ENCODE measurements around the gene CCDC60. TPM values are rescaled to one million over a fixed set of nuclear protein-coding genes. Genes with fewer than 3 reads are reported as not detected.
A peak's percentile ranks its signal among the peaks of the same experiment; 100 is the strongest.

The CCDC60 gene
- total RNA-seq, 1 experiment from 2014 or later, result not detected

DNA sequence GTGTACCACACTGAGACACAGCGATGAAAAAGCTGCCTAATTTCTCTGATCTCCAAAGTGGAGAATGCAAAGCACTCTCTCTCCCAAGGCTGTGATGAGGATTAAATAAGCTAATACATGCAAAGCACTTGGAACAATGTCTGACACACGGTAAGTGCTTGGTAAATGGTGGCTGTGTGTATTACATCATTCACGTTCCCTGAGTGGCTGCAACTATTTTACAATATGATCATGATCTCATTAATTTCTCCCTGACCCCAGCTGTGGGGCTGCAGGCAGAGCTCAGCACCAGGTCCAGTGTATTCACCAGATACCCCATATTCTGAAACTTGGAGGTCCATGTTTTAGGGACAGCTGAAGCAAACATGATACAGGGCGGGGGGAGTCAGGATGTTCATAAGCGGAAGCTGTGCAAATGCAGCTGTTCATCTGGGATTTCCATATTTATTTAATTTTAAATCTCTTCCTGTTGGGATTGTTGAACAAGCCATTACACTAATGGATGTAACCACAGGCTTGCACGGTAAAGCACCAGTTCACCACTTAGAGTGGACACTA is 106.4 kb downstream of the CCDC60 start:
- Histone ChIP-seq H3K36me3 (ENCODE audit: insufficient read depth, low read length) (no peaks in the 10 kb centered on the region), H3K9me2 (replicated peaks; ENCODE audit: insufficient read depth, low read length) (no peaks in the 10 kb centered on the region), H3K27ac (ENCODE audit: low read length) (no peak overlapping the region), H3K79me2 (ENCODE audit: low read length) (no peaks in the 10 kb centered on the region), H3K27me3 (ENCODE audit: low read length) (no peaks in the 10 kb centered on the region), H3K9ac (ENCODE audit: low read length) (no peak overlapping the region), H3K4me1 (ENCODE audit: low read length) (no peaks in the 10 kb centered on the region), H3K9me3 (ENCODE audit: low read length) (no peaks in the 10 kb centered on the region), H3K4me3 (ENCODE audit: low read length) (no peak overlapping the region), H2AFZ (ENCODE audit: low read length) (no peak overlapping the region), H4K20me1 (ENCODE audit: insufficient read depth, low read depth, low read length) (no peaks in the 10 kb centered on the region), H3K4me2 (ENCODE audit: low read depth, low read length, poor library complexity, severe bottlenecking) (no peak overlapping the region)
- DNase-seq, result no peak

GRCh38 chr12:119444462-119445044 is 110.0 kb downstream of the CCDC60 start:
- Histone ChIP-seq H3K36me3 (ENCODE audit: insufficient read depth, low read length) (no peaks in the 10 kb centered on the region), H3K9me2 (replicated peaks; ENCODE audit: insufficient read depth, low read length) (no peaks in the 10 kb centered on the region), H3K9ac (ENCODE audit: low read length) (no peak overlapping the region), H3K9me3 (ENCODE audit: low read length) (no peaks in the 10 kb centered on the region), H4K20me1 (ENCODE audit: insufficient read depth, low read depth, low read length) (no peaks in the 10 kb centered on the region), H3K27me3 (ENCODE audit: low read length) (no peaks in the 10 kb centered on the region), H2AFZ (ENCODE audit: low read length) (no peak overlapping the region), H3K4me2 (ENCODE audit: low read depth, low read length, poor library complexity, severe bottlenecking) (no peak overlapping the region), H3K4me3 (ENCODE audit: low read length) (no peak overlapping the region), H3K79me2 (ENCODE audit: low read length) (no peaks in the 10 kb centered on the region), H3K4me1 (ENCODE audit: low read length) (no peaks in the 10 kb centered on the region), H3K27ac (ENCODE audit: low read length) (no peak overlapping the region)
- DNase-seq, result peak; percentile 82

DNA sequence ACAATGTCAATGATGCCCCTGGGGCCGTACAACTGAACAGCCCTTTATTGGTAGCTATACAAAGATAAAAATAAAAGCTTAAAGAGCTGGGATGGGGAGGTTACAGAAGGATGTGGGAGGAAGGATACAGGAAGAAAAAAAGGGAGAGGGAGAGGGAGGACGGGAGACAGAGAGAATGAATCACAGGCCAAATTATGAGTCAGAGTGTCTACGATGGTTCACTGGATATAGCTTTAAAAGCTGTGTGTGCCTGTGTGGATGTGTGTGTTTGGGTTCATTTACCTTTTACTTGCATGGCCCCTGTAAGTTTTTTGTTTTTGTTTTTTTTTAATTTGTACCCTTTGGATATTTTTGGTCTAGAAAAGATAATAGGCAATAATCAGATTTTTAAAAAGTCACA is 111.9 kb downstream of the CCDC60 start:
- no peaks in the 10 kb centered on the region for H3K4me1 ChIP-seq (ENCODE audit: low read length)
- no peaks in the 10 kb centered on the region for H3K9me2 ChIP-seq (replicated peaks; ENCODE audit: insufficient read depth, low read length)
- H3K27ac ChIP-seq (ENCODE audit: low read length), result no peak overlapping the region
- H3K27me3 ChIP-seq (ENCODE audit: low read length), result no peaks in the 10 kb centered on the region
- DNase-seq, result peak; percentile 4
- H4K20me1 ChIP-seq (ENCODE audit: insufficient read depth, low read depth, low read length), result no peaks in the 10 kb centered on the region
- no peaks in the 10 kb centered on the region for H3K36me3 ChIP-seq (ENCODE audit: insufficient read depth, low read length)
- no peak overlapping the region for H2AFZ ChIP-seq (ENCODE audit: low read length)
- no peaks in the 10 kb centered on the region for H3K9me3 ChIP-seq (ENCODE audit: low read length)
- no peak overlapping the region for H3K9ac ChIP-seq (ENCODE audit: low read length)
- no peak overlapping the region for H3K4me3 ChIP-seq (ENCODE audit: low read length)
- H3K79me2 ChIP-seq (ENCODE audit: low read length), result no peaks in the 10 kb centered on the region
- H3K4me2 ChIP-seq (ENCODE audit: low read depth, low read length, poor library complexity, severe bottlenecking), result no peak overlapping the region

GRCh38 chr12:119447126-119447525 is 112.6 kb downstream of the CCDC60 start:
- DNase-seq, result peak; percentile 35
- no peaks in the 10 kb centered on the region for H3K4me1 ChIP-seq (ENCODE audit: low read length)
- no peak overlapping the region for H3K27ac ChIP-seq (ENCODE audit: low read length)
- H3K9ac ChIP-seq (ENCODE audit: low read length), result no peak overlapping the region
- no peaks in the 10 kb centered on the region for H3K36me3 ChIP-seq (ENCODE audit: insufficient read depth, low read length)
- H4K20me1 ChIP-seq (ENCODE audit: insufficient read depth, low read depth, low read length), result no peaks in the 10 kb centered on the region
- H3K9me3 ChIP-seq (ENCODE audit: low read length), result no peaks in the 10 kb centered on the region
- H3K4me3 ChIP-seq (ENCODE audit: low read length), result no peak overlapping the region
- no peak overlapping the region for H3K4me2 ChIP-seq (ENCODE audit: low read depth, low read length, poor library complexity, severe bottlenecking)
- no peak overlapping the region for H2AFZ ChIP-seq (ENCODE audit: low read length)
- H3K27me3 ChIP-seq (ENCODE audit: low read length), result no peaks in the 10 kb centered on the region
- no peaks in the 10 kb centered on the region for H3K9me2 ChIP-seq (replicated peaks; ENCODE audit: insufficient read depth, low read length)
- no peaks in the 10 kb centered on the region for H3K79me2 ChIP-seq (ENCODE audit: low read length)

DNA sequence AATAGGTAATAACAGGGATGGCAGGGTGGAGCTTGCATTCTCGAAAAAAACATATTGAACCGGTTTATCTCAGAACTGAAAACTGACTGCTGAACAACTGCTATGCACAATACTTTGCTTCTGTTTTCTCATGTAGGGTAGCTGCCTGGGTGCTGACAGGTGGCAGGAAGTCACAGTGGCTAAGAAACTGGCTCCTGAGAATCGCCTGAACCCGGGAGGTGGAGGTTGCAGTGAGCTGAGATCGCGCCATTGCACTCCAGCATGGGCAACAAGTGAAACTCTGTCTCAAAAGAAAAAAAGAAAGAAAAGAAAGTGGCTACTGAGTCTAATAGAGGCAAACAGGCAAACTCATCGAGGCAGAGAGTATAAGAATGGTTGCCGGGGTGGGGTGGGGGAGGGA is 113.1 kb downstream of the CCDC60 start:
- H3K4me1 ChIP-seq (ENCODE audit: low read length), result no peaks in the 10 kb centered on the region
- no peak for DNase-seq
- H3K36me3 ChIP-seq (ENCODE audit: insufficient read depth, low read length), result no peaks in the 10 kb centered on the region

DNA sequence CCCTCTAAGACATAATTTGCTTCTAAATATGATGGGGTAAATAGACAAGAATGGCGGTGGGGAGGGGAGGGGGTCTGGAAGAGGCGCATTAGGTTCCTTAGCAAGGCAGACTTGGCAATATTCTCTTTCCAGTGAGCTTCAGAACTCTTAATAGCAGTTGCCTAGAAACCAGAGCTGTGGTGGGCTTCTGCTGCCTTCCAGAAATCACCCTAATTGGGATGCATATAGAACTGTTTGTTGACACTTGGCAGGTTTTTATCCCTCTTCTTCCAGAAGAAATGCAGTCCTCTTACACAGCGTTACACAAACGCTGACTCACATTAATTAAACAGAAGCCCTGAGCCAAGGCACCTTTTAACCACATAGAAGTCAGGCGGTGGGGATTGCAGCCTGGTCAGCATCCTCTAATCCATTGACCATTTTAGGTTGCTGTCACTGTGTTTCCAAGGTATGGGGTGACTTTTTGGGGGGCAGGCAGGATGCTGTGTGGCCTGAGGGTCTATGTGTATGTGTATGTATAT is 114.1 kb downstream of the CCDC60 start:
- Histone ChIP-seq H3K4me1 (ENCODE audit: low read length) (no peaks in the 10 kb centered on the region), H3K9me2 (replicated peaks; ENCODE audit: insufficient read depth, low read length) (no peaks in the 10 kb centered on the region), H3K27ac (ENCODE audit: low read length) (no peak overlapping the region), H2AFZ (ENCODE audit: low read length) (no peak overlapping the region), H3K9me3 (ENCODE audit: low read length) (no peaks in the 10 kb centered on the region), H4K20me1 (ENCODE audit: insufficient read depth, low read depth, low read length) (no peaks in the 10 kb centered on the region), H3K9ac (ENCODE audit: low read length) (no peak overlapping the region), H3K27me3 (ENCODE audit: low read length) (no peaks in the 10 kb centered on the region), H3K36me3 (ENCODE audit: insufficient read depth, low read length) (no peaks in the 10 kb centered on the region), H3K4me3 (ENCODE audit: low read length) (no peak overlapping the region), H3K79me2 (ENCODE audit: low read length) (no peaks in the 10 kb centered on the region), H3K4me2 (ENCODE audit: low read depth, low read length, poor library complexity, severe bottlenecking) (no peak overlapping the region)
- no peak for DNase-seq

More for the DNA sequence above, 113.1 kb downstream of the CCDC60 start:
- Histone ChIP-seq H4K20me1 (ENCODE audit: insufficient read depth, low read depth, low read length) (no peaks in the 10 kb centered on the region), H3K9ac (ENCODE audit: low read length) (no peak overlapping the region), H2AFZ (ENCODE audit: low read length) (no peak overlapping the region), H3K9me2 (replicated peaks; ENCODE audit: insufficient read depth, low read length) (no peaks in the 10 kb centered on the region), H3K27ac (ENCODE audit: low read length) (no peak overlapping the region), H3K4me3 (ENCODE audit: low read length) (no peak overlapping the region), H3K4me2 (ENCODE audit: low read depth, low read length, poor library complexity, severe bottlenecking) (no peak overlapping the region), H3K9me3 (ENCODE audit: low read length) (no peaks in the 10 kb centered on the region), H3K27me3 (ENCODE audit: low read length) (no peaks in the 10 kb centered on the region), H3K79me2 (ENCODE audit: low read length) (no peaks in the 10 kb centered on the region)

GRCh38 chr12:119450771-119451170 is 116.2 kb downstream of the CCDC60 start:
- Histone ChIP-seq H3K27ac (ENCODE audit: low read length) (no peak overlapping the region), H3K4me3 (ENCODE audit: low read length) (no peak overlapping the region), H3K9me2 (replicated peaks; ENCODE audit: insufficient read depth, low read length) (no peaks in the 10 kb centered on the region), H4K20me1 (ENCODE audit: insufficient read depth, low read depth, low read length) (no peaks in the 10 kb centered on the region), H3K4me2 (ENCODE audit: low read depth, low read length, poor library complexity, severe bottlenecking) (no peak overlapping the region), H2AFZ (ENCODE audit: low read length) (no peak overlapping the region), H3K36me3 (ENCODE audit: insufficient read depth, low read length) (no peaks in the 10 kb centered on the region), H3K4me1 (ENCODE audit: low read length) (no peaks in the 10 kb centered on the region), H3K27me3 (ENCODE audit: low read length) (no peaks in the 10 kb centered on the region), H3K79me2 (ENCODE audit: low read length) (no peaks in the 10 kb centered on the region), H3K9me3 (ENCODE audit: low read length) (no peaks in the 10 kb centered on the region), H3K9ac (ENCODE audit: low read length) (no peak overlapping the region)
- no peak for DNase-seq

DNA sequence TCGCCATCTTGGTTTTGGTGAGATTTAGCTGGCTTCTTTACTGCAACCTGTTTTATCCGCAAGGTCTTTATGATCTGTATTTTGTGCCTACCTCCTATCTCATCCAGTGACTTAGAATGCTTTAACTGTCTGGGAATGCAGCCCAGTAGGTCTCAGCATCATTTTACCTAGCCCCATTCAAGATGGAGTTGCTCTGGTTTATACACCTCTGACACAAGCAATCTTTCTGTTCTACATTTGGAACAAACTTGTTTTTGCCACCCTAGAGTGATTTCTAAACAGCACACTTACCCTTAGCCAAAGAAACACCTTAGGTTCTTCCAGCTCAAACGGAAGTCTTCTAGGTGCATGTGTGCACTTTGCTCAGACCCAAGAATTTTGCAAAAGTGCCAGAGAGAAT is 122.3 kb downstream of the CCDC60 start:
- no peaks in the 10 kb centered on the region; the same call in 1 of the 2 replicates for H3K9me3 ChIP-seq (ENCODE audit: low read length)
- no peaks in the 10 kb centered on the region for H3K79me2 ChIP-seq (ENCODE audit: low read length)
- no peaks in the 10 kb centered on the region for H3K36me3 ChIP-seq (ENCODE audit: insufficient read depth, low read length)
- no peak overlapping the region for H3K4me2 ChIP-seq (ENCODE audit: low read depth, low read length, poor library complexity, severe bottlenecking)
- H3K4me1 ChIP-seq (ENCODE audit: low read length), result no peaks in the 10 kb centered on the region
- H3K4me3 ChIP-seq (ENCODE audit: low read length), result no peak overlapping the region
- H2AFZ ChIP-seq (ENCODE audit: low read length), result no peak overlapping the region
- DNase-seq, result peak; percentile 16
- 0 out of 2 replicates have a peak, but pooled peaks cover 4% of the 10 kb centered on the region for H3K9me2 ChIP-seq (replicated peaks; ENCODE audit: insufficient read depth, low read length)
- H3K9ac ChIP-seq (ENCODE audit: low read length), result no peak overlapping the region
- H3K27me3 ChIP-seq (ENCODE audit: low read length), result no peaks in the 10 kb centered on the region
- no peak overlapping the region for H3K27ac ChIP-seq (ENCODE audit: low read length)
- no peaks in the 10 kb centered on the region for H4K20me1 ChIP-seq (ENCODE audit: insufficient read depth, low read depth, low read length)
